ENCODE measurements around the gene ARHGEF39.

Gene ARHGEF39

GRCh38 chr9:35664531-35665470, at the start of gene ARHGEF39:
TSS of gene ARHGEF39 (minus strand) at chr9:35665195. CDS start at chr9:35665169, 26 bp downstream.
- peak; percentile 56 for DNase-seq (ENCODE audit: low spot score)

- DNase-seq (ENCODE audit: low spot score): no peak
Observed at GRCh38 chr9:35714123-35714522, 49.1 kb upstream of the ARHGEF39 start.

- DNase-seq (ENCODE audit: low spot score): no peak
Observed at GRCh38 chr9:35713578-35713977, 48.6 kb upstream of the ARHGEF39 start.

GRCh38 chr9:35712762-35713400, 47.9 kb upstream of the ARHGEF39 start:
- no peak for DNase-seq (ENCODE audit: low spot score)

GRCh38 chr9:35711501-35712428, 46.8 kb upstream of the ARHGEF39 start:
- no peak for DNase-seq (ENCODE audit: low spot score)

GRCh38 chr9:35710818-35711500, 46.0 kb upstream of the ARHGEF39 start:
- DNase-seq (ENCODE audit: low spot score): no peak

GRCh38 chr9:35708146-35708545, 43.2 kb upstream of the ARHGEF39 start:
- no peak for DNase-seq (ENCODE audit: low spot score)

GRCh38 chr9:35706951-35707350, 42.0 kb upstream of the ARHGEF39 start:
- DNase-seq (ENCODE audit: low spot score): no peak

- DNase-seq (ENCODE audit: low spot score): no peak
Observed at GRCh38 chr9:35705836-35706430, 40.9 kb upstream of the ARHGEF39 start.

- DNase-seq (ENCODE audit: low spot score): no peak
Observed at GRCh38 chr9:35705372-35705771, 40.4 kb upstream of the ARHGEF39 start.

GRCh38 chr9:35703906-35704672, 39.1 kb upstream of the ARHGEF39 start:
- DNase-seq (ENCODE audit: low spot score): no peak

GRCh38 chr9:35702696-35703095, 37.7 kb upstream of the ARHGEF39 start:
- DNase-seq (ENCODE audit: low spot score): no peak

GRCh38 chr9:35700942-35701341, 35.9 kb upstream of the ARHGEF39 start:
- no peak for DNase-seq (ENCODE audit: low spot score)

GRCh38 chr9:35700031-35700430, 35.0 kb upstream of the ARHGEF39 start:
- no peak for DNase-seq (ENCODE audit: low spot score)

- no peak for DNase-seq (ENCODE audit: low spot score)
Observed at GRCh38 chr9:35698231-35698630, 33.2 kb upstream of the ARHGEF39 start.

- no peak for DNase-seq (ENCODE audit: low spot score)
Observed at GRCh38 chr9:35697486-35697885, 32.5 kb upstream of the ARHGEF39 start.

GRCh38 chr9:35696520-35697215, 31.7 kb upstream of the ARHGEF39 start:
- DNase-seq (ENCODE audit: low spot score): peak; percentile 27

- no peak for DNase-seq (ENCODE audit: low spot score)
Observed at GRCh38 chr9:35695943-35696401, 31.0 kb upstream of the ARHGEF39 start.

- no peak for DNase-seq (ENCODE audit: low spot score)
Observed at GRCh38 chr9:35691757-35692301, 26.8 kb upstream of the ARHGEF39 start.
